ENCODE results near the gene TARM1.
"Not testable (repeated sequence)": the region's sequence is repeated elsewhere in the genome, so short reads cannot be mapped to it uniquely, and the experiment has no call there.

Gene TARM1

GRCh38 chr19:54114340-54115108, 33.4 kb upstream of the TARM1 start:
- Histone ChIP-seq H2AFZ (ENCODE audit: low read length, unreplicated experiment) (peak overlapping the region; percentile 60), H3K27me3 (ENCODE audit: insufficient read depth, low read length) (no peaks in the 10 kb centered on the region), H3K36me3 (ENCODE audit: insufficient read depth, low read length) (no peaks in the 10 kb centered on the region), H3K4me1 (ENCODE audit: control insufficient read depth, insufficient read depth, low read length, unreplicated experiment) (no peaks in the 10 kb centered on the region), H3K27ac (ENCODE audit: low read depth, low read length) (no peak overlapping the region), H3K4me3 (ENCODE audit: low read depth, low read length) (peak overlapping the region; percentile 90), H3K79me2 (ENCODE audit: control insufficient read depth, insufficient read depth, low read length, unreplicated experiment) (peaks cover 15% of the 10 kb centered on the region)

- Histone ChIP-seq H3K27ac (ENCODE audit: low read depth, low read length) (no peak overlapping the region), H3K27me3 (ENCODE audit: insufficient read depth, low read length) (no peaks in the 10 kb centered on the region), H3K79me2 (ENCODE audit: control insufficient read depth, insufficient read depth, low read length, unreplicated experiment) (peaks cover 2% of the 10 kb centered on the region), H3K4me3 (ENCODE audit: low read depth, low read length) (no peak overlapping the region), H3K4me1 (ENCODE audit: control insufficient read depth, insufficient read depth, low read length, unreplicated experiment) (no peaks in the 10 kb centered on the region), H2AFZ (ENCODE audit: low read length, unreplicated experiment) (no peak overlapping the region), H3K36me3 (ENCODE audit: insufficient read depth, low read length) (no peaks in the 10 kb centered on the region)
Observed at GRCh38 chr19:54109651-54110050, 28.5 kb upstream of the TARM1 start.

- no peak overlapping the region for H2AFZ ChIP-seq (ENCODE audit: low read length, unreplicated experiment)
- no peaks in the 10 kb centered on the region for H3K4me1 ChIP-seq (ENCODE audit: control insufficient read depth, insufficient read depth, low read length, unreplicated experiment)
- H3K27ac ChIP-seq (ENCODE audit: low read depth, low read length): no peak overlapping the region
- no peaks in the 10 kb centered on the region for H3K36me3 ChIP-seq (ENCODE audit: insufficient read depth, low read length)
- H3K27me3 ChIP-seq (ENCODE audit: insufficient read depth, low read length): no peaks in the 10 kb centered on the region
- H3K79me2 ChIP-seq (ENCODE audit: control insufficient read depth, insufficient read depth, low read length, unreplicated experiment): peaks cover 6% of the 10 kb centered on the region
- H3K4me3 ChIP-seq (ENCODE audit: low read depth, low read length): no peak overlapping the region
Observed at GRCh38 chr19:54108496-54108895, 27.3 kb upstream of the TARM1 start.

- Histone ChIP-seq H3K79me2 (ENCODE audit: control insufficient read depth, insufficient read depth, low read length, unreplicated experiment) (peaks cover 11% of the 10 kb centered on the region), H3K27ac (ENCODE audit: low read depth, low read length) (no peak overlapping the region), H3K36me3 (ENCODE audit: insufficient read depth, low read length) (no peaks in the 10 kb centered on the region), H3K4me1 (ENCODE audit: control insufficient read depth, insufficient read depth, low read length, unreplicated experiment) (no peaks in the 10 kb centered on the region), H3K4me3 (ENCODE audit: low read depth, low read length) (no peak overlapping the region), H2AFZ (ENCODE audit: low read length, unreplicated experiment) (no peak overlapping the region), H3K27me3 (ENCODE audit: insufficient read depth, low read length) (no peaks in the 10 kb centered on the region)
Observed at GRCh38 chr19:54107876-54108490, 26.8 kb upstream of the TARM1 start.

- no peaks in the 10 kb centered on the region for H3K36me3 ChIP-seq (ENCODE audit: insufficient read depth, low read length)
- H3K4me3 ChIP-seq (ENCODE audit: low read depth, low read length): no peak overlapping the region
- no peak overlapping the region for H3K27ac ChIP-seq (ENCODE audit: low read depth, low read length)
- H2AFZ ChIP-seq (ENCODE audit: low read length, unreplicated experiment): no peak overlapping the region
- peaks cover 14% of the 10 kb centered on the region for H3K79me2 ChIP-seq (ENCODE audit: control insufficient read depth, insufficient read depth, low read length, unreplicated experiment)
- no peaks in the 10 kb centered on the region for H3K4me1 ChIP-seq (ENCODE audit: control insufficient read depth, insufficient read depth, low read length, unreplicated experiment)
- H3K27me3 ChIP-seq (ENCODE audit: insufficient read depth, low read length): no peaks in the 10 kb centered on the region
Observed at GRCh38 chr19:54106716-54107115, 25.6 kb upstream of the TARM1 start.

- H3K79me2 ChIP-seq (ENCODE audit: control insufficient read depth, insufficient read depth, low read length, unreplicated experiment): peaks cover 14% of the 10 kb centered on the region
- no peaks in the 10 kb centered on the region for H3K4me1 ChIP-seq (ENCODE audit: control insufficient read depth, insufficient read depth, low read length, unreplicated experiment)
- H2AFZ ChIP-seq (ENCODE audit: low read length, unreplicated experiment): no peak overlapping the region
- no peaks in the 10 kb centered on the region for H3K36me3 ChIP-seq (ENCODE audit: insufficient read depth, low read length)
- no peak overlapping the region for H3K4me3 ChIP-seq (ENCODE audit: low read depth, low read length)
- H3K27ac ChIP-seq (ENCODE audit: low read depth, low read length): no peak overlapping the region
- no peaks in the 10 kb centered on the region for H3K27me3 ChIP-seq (ENCODE audit: insufficient read depth, low read length)
Observed at GRCh38 chr19:54105796-54106195, 24.6 kb upstream of the TARM1 start.

- H3K27ac ChIP-seq (ENCODE audit: low read depth, low read length): no peak overlapping the region
- no peak overlapping the region for H2AFZ ChIP-seq (ENCODE audit: low read length, unreplicated experiment)
- H3K79me2 ChIP-seq (ENCODE audit: control insufficient read depth, insufficient read depth, low read length, unreplicated experiment): peaks cover 14% of the 10 kb centered on the region
- H3K36me3 ChIP-seq (ENCODE audit: insufficient read depth, low read length): no peaks in the 10 kb centered on the region
- H3K4me3 ChIP-seq (ENCODE audit: low read depth, low read length): no peak overlapping the region
- no peaks in the 10 kb centered on the region for H3K27me3 ChIP-seq (ENCODE audit: insufficient read depth, low read length)
- no peaks in the 10 kb centered on the region for H3K4me1 ChIP-seq (ENCODE audit: control insufficient read depth, insufficient read depth, low read length, unreplicated experiment)
Observed at GRCh38 chr19:54104998-54105715, 24.0 kb upstream of the TARM1 start.

- no peak within 1 kb of the TSS for H3K27ac ChIP-seq (ENCODE audit: low read depth, low read length)
Observed at GRCh38 chr19:54102421-54103169, 21.4 kb upstream of the TARM1 start, which contains the start of gene NDUFA3. Gene NDUFA3 (plus strand): TSS chr19:54102855. CDS start chr19:54102879, 24 bp downstream.

GRCh38 chr19:54100561-54100960, 19.4 kb upstream of the TARM1 start, which contains the start of gene OSCAR:
Gene OSCAR (minus strand): TSS chr19:54100803. CDS start chr19:54100792, 11 bp downstream.
- no peaks in the 10 kb centered on the region for H3K27me3 ChIP-seq (ENCODE audit: insufficient read depth, low read length)

More at GRCh38 chr19:54102421-54103169, 21.4 kb upstream of the TARM1 start, which contains the start of gene NDUFA3:
- H2AFZ ChIP-seq (ENCODE audit: low read length, unreplicated experiment): peak within 1 kb of the TSS; percentile 38
- H3K27me3 ChIP-seq (ENCODE audit: insufficient read depth, low read length): no peaks in the 10 kb centered on the region
- peaks cover 14% of the 10 kb centered on the region for H3K79me2 ChIP-seq (ENCODE audit: control insufficient read depth, insufficient read depth, low read length, unreplicated experiment)
- peak within 1 kb of the TSS; percentile 85 for H3K4me3 ChIP-seq (ENCODE audit: low read depth, low read length)
- H3K4me1 ChIP-seq (ENCODE audit: control insufficient read depth, insufficient read depth, low read length, unreplicated experiment): no peaks in the 10 kb centered on the region
- no peaks in the 10 kb centered on the region for H3K36me3 ChIP-seq (ENCODE audit: insufficient read depth, low read length)

GRCh38 chr19:54099903-54100255, 18.7 kb upstream of the TARM1 start:
- H3K36me3 ChIP-seq (ENCODE audit: insufficient read depth, low read length); H3K27ac ChIP-seq (ENCODE audit: low read depth, low read length); H2AFZ ChIP-seq (ENCODE audit: low read length, unreplicated experiment); H3K27me3 ChIP-seq (ENCODE audit: insufficient read depth, low read length); H3K4me3 ChIP-seq (ENCODE audit: low read depth, low read length); H3K4me1 ChIP-seq (ENCODE audit: control insufficient read depth, insufficient read depth, low read length, unreplicated experiment): not testable (repeated sequence)
- peaks cover 14% of the 10 kb centered on the region for H3K79me2 ChIP-seq (ENCODE audit: control insufficient read depth, insufficient read depth, low read length, unreplicated experiment)

More at GRCh38 chr19:54100561-54100960, 19.4 kb upstream of the TARM1 start, which contains the start of gene OSCAR:
- H3K4me1 ChIP-seq (ENCODE audit: control insufficient read depth, insufficient read depth, low read length, unreplicated experiment): no peaks in the 10 kb centered on the region
- no peak within 1 kb of the TSS for H2AFZ ChIP-seq (ENCODE audit: low read length, unreplicated experiment)
- peaks cover 14% of the 10 kb centered on the region for H3K79me2 ChIP-seq (ENCODE audit: control insufficient read depth, insufficient read depth, low read length, unreplicated experiment)
- H3K27ac ChIP-seq (ENCODE audit: low read depth, low read length): no peak within 1 kb of the TSS
- no peaks in the 10 kb centered on the region for H3K36me3 ChIP-seq (ENCODE audit: insufficient read depth, low read length)
- H3K4me3 ChIP-seq (ENCODE audit: low read depth, low read length): no peak within 1 kb of the TSS
